NCI-H2196 treated with DMSO at 0.1 percent for 48 hours (cell line): Measurements from ENCODE around the gene REST.
"Not testable (repeated sequence)": the region's sequence is repeated elsewhere in the genome, so short reads cannot be mapped to it uniquely, and the experiment has no call there.

ENCODE experiments used
- DNase-seq: peaks from one replicate; lab custom pipeline; 2025; ENCODE audit not compliant: unreplicated experiment; lab: John Stamatoyannopoulos, UW

The REST gene, protein sequence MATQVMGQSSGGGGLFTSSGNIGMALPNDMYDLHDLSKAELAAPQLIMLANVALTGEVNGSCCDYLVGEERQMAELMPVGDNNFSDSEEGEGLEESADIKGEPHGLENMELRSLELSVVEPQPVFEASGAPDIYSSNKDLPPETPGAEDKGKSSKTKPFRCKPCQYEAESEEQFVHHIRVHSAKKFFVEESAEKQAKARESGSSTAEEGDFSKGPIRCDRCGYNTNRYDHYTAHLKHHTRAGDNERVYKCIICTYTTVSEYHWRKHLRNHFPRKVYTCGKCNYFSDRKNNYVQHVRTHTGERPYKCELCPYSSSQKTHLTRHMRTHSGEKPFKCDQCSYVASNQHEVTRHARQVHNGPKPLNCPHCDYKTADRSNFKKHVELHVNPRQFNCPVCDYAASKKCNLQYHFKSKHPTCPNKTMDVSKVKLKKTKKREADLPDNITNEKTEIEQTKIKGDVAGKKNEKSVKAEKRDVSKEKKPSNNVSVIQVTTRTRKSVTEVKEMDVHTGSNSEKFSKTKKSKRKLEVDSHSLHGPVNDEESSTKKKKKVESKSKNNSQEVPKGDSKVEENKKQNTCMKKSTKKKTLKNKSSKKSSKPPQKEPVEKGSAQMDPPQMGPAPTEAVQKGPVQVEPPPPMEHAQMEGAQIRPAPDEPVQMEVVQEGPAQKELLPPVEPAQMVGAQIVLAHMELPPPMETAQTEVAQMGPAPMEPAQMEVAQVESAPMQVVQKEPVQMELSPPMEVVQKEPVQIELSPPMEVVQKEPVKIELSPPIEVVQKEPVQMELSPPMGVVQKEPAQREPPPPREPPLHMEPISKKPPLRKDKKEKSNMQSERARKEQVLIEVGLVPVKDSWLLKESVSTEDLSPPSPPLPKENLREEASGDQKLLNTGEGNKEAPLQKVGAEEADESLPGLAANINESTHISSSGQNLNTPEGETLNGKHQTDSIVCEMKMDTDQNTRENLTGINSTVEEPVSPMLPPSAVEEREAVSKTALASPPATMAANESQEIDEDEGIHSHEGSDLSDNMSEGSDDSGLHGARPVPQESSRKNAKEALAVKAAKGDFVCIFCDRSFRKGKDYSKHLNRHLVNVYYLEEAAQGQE

DNA sequence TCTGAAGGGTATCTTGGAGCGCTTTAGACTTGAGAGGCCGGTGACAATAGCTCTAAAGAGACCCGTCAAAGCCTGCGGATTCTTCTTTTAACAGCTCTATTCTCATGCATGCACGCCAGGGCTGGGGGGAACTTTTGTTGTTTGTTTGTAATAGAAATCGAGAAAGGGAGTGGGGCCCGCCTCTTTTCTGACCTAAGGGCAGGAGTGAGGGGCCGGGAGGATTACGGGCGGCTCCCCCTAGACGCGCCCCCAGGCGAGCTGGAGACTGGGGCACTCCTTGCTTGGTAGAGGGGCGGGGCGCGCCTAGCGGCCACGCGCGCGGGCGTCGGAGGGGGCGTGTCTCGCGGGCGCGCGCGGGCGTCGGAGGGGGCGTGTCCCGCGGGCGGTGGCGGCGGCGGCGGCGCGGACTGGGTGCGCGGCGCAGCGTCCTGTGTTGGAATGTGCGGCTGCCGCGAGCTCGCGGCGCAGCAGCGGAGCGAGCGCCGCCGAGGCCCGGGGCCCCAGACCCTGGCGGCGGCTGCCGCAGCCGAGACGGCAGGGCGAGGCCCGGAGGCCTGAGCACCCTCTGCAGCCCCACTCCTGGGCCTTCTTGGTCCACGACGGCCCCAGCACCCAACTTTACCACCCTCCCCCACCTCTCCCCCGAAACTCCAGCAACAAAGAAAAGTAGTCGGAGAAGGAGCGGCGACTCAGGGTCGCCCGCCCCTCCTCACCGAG lies at the start of gene REST:
Gene REST (plus strand): TSS at position 412 of the 717 bp plus-strand sequence. CDS start 2,739 bp downstream, outside the sequence.
- peak; percentile 2 for DNase-seq

DNA sequence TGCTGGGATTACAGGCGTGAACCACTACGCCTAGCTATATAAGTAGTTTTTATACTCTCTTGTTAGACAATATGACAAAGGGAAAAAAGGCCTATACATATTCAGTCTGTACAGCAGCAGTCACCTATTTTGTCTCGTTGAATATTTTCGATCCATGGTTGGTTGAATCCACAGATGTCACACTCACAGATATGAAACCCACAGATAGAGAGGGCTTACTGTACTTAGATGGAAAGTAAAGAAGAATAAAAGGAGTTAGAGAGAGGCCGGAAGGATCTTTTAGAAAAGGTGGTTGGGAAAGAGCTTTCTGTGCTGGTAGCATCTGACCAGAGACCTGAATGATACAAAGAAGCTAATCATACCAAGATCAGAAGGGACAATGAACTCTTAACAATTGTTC lies 47.9 kb upstream of the REST start:
- DNase-seq = no peak

DNA sequence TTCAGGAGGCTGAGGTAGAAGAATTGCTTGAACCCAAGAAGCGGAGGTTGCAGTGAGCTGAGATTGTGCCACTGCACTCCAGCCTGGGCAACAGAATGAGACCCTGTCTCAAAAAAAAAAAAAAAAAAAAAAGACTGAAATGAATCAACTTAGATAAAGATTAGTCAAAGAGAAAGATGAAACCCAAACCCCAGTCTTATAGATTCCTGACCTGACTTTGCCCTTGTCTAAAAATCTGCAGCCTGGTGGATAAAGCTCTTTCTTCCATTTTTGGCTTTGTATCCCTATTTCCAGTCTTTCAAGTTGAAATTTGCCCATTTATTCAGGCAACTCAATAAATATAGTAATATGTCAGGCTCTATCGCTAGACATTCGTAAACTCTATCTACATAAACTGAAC lies 46.9 kb upstream of the REST start:
- no peak for DNase-seq

DNA sequence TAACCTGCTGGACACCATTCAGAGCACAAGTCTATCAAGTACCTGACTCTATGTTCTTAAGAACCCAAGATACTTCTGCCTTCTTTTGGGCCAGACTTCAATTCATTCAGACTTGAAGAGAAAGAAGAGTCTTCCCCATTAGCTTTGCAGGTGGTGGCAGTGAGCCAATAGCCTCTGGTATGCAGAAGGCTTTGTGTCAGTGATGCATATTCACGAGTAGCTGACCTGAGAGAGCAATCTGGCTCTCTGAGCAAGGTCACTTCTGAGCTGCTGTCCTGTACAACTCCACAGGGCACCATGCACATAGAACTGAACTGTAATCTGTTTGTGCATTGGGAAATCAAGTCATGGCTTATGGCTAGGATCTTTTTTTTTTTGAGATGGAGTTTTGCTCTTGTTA lies 46.3 kb upstream of the REST start:
- DNase-seq = no peak

DNA sequence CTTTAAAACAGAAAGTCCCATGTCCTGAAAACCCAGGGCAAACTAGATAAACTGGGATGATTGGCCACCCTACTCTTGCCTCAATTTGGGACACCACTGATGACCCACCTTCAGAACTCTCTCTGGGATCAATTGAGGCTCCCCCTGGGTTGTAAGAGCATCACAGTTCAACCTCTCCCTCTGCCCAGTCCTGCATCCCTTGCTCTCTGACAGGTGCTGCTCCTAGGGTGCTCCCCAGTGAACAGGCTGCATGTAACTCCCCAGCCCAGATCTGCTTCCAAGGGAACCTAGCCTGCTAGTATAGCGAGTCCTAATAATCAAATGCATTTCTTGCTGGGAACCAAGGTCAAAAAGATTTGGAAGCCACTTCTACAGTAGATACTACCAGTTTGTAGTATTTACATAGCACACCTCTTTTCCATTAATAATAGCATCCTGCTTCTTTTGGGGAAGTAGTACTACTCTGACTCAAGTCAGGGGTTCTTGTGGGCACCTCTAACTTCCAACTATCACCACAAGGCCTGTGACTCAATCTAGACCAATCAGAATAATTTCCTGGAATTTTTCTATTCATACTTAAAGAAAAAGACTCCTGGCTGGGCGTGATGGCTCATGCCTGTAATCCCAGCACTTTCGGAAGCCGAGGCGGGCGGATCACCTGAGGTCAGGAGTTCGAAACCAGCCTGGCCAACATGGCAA lies 44.1 kb upstream of the REST start:
- no peak for DNase-seq

DNA sequence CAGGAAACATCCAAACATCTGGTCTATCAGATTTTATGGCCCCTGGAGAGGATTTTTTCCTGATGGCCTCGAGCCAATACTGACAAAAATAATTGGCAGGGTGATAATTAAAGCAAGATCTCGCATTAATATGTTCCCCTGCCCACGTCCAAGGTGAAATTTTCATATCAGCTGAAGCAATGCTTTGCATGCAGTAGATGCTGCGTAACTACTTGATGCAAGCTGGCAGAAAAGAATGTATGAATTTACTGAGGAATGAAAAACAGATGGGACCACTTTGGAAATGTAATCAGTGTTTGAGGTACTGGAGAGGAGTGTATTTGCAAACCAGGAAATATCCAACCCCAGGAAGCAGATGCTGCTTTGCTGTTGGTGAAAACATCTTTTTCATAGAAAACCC lies 36.8 kb upstream of the REST start:
- no peak for DNase-seq

DNA sequence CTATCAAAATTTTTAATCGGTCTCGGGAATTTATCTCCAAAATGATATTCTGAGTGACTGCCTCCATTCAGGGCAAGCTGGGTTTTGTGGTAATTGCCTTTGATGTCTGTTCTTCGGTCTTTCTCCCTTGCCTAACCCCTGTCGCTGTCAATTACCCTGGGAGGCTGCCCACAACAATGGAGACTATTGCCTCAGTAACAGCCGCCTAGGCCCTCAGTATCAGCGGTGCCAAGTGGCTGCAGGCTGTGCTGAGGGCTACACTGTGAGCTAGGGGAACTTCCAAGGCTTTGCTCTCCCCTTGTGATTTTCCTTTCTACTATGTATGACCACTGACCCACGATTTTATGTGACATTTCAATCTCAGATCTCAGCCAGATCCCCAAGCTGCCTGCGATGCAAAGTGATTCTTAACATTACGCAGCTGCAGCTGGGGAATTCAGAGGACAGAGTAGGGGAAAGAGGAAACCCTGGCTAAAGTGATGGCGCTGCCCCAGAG lies 36.3 kb upstream of the REST start:
- DNase-seq = no peak

DNA sequence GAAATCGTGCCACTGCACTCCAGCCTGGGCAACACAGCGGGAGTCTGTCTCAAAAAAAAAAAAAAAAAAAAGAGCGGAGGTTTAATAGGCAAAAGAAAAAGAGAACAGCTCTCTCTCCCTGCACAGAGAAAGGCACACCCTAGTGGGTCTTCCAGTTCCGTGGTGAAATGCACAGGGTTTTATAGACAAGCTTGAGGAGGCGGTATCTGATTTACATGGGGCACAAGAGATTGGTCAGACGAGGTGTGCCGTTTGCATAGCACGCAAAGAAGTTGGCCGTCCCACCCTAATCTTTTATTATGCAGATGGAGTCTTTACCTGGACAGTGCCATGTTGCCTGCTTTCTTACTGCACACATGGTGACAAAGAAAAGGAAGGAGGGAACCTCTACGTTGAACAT lies 33.5 kb upstream of the REST start:
- DNase-seq = no peak

DNA sequence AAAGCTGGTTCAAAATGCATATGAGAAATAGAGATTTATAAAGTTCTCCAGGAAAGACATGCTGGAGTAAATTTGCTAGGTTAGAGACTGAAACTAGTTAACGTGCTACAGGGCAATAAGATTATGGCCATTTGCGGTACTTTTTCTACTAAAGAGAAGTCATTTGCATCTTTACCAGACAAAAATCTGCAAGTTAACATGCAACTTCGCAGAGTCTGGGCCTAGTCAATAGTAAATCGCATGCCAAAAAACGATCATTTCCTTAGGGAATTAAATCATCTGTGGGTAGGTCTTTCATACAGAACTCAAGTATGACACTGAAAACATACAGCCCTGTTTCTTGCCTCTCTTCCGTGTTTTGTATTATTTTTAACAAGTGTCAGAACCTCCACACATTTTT lies 32.8 kb upstream of the REST start:
- no peak for DNase-seq

DNA sequence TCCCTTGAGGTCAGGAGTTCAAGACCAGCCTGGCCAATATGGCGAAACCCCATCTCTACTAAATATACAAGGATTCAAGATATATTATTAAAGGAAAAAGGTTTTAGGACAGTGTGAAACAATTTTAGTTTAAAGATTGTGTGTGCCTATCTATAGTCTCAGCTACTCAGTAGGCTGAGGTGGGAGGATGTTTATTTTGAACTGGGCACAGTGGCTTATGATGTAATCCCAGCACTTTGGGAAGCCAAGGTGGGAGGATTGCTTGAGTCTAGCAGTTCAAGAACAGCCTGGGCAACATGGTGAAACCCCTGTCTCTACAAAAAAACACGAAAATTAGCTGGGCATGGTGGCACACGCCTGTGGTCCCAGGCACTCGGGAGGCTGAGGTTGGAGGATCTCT lies 31.4 kb upstream of the REST start:
- no peak for DNase-seq

DNA sequence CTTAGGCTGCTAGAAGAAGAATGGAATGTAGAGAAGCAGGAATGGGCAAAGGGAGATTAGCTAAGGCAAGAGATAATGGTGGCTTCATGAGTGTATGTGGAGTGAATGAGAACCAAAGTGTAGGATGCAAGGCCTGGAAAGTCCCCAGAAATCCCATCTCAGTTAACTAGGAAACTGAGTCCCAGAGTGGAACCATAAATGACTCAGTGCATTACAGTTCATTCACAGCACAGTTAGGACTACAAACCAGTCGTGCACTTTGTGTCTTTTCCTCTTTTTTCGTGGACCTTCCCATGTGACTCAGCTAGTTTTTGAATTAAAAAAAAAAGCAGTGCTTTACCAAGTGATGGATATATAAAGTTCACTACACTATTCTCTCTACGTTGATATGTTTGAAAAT lies 27.7 kb upstream of the REST start:
- no peak for DNase-seq

DNA sequence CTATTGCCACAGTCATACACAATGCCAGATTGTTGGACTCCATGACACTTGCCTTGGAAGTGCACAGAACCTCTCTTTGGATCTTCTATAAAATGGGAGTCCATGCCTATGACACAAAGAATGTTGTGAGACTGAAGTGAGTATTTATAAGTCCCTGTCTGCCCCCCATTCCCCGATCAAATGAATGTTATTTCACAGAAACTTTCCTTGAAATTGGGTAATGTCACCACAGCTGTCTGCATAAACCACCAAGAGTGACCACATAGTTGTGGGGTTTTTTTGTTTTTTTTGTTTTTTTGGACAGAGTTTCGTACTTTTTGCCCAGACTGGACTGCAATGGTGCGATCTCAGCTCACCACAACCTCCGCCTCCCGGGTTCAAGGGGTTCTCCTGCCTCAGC lies 27.1 kb upstream of the REST start:
- DNase-seq = no peak

DNA sequence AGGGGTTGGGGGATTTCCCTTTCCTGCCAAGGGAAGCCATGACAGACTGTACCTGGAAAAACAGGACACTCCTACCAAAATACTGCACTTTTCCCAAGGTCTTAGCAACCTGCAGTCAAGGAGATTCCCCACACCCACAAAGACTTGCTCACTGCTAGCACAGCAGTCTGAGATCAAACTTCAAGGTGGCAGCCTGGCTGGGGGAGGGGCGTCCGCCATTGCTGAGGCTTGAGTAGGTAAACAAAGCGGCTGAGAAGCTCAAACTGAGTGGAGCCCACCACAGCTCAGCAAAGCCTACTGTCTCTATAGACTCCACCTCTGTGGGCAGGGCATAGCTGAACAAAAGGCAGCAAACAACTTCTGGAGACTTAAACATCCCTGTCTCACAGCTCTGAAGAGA lies 23.2 kb upstream of the REST start:
- not testable (repeated sequence) for DNase-seq

DNA sequence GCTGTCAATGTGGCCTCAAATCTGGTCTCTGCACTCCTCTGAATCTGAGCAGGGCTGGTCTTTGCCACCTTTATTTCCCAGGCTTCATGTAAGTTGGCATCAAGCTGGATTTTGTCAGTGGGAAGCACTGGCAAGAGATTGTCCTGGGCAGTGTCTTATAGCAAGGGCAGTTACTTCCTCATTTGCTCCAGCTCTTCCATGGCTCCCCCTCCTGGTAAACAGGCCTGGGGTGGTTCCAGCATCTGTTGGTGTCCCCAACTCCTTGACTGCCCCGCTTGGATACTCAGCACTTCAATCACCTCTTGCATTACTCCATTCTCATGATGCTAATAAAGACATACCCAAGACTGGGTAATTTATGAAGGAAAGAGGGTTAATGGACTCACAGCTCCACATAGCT lies 15.0 kb upstream of the REST start:
- DNase-seq = no peak

DNA sequence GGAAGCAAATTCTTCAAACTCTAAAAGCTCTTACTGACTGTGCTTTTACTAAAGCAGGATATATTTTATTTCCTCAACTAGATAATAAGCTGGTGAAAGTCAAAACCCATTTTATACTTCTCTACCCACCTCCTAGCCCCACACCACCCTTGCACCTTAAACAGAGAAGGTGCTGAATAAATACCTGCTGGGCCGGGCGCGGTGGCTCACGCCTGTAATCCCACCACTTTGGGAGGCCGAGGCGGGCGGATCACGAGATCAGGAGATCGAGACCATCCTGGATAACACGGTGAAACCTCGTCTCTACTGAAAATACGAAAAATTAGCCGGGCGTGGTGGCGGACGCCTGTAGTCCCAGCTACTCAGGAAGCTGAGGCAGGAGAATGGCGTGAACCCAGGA lies 9.9 kb upstream of the REST start:
- not testable (repeated sequence) for DNase-seq

DNA sequence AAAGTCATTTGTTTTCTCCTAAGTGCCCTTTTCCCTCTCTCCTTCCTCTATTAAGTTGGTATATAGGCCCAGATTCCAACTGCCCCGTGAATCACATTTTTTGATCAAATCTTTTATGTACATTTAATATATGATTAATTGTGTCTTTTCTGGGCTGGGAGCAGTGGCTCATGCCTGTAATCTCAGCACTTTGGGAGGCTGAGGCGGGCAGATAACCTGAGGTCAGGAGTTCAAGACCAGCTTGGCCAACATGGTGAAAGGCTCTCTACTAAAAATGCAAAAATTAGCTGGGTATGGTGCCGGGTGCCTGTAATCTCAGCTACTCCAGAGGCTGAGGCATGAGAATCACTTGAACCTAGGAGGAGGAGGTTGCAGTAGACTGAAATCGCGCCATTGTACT lies 7.5 kb upstream of the REST start:
- DNase-seq = not testable (repeated sequence)

DNA sequence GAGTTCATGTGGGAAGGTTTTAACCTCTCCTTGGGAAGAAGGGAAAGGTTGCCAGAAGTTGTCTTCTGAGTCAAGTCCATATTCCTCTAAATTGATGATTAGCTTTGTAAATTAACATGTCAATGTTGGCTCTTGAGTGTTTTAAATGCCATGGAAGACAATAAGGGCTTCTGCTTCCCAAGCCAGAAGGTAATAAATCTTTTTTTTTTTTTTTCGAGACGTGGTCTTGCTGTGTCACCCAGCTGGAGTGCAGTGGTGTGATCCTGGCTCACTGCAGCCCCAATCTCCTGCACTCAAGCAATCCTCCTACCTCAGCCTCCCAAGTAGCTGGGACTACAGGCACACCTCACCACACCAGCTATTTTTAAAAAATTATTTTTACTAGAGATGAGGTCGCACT lies 5.0 kb upstream of the REST start:
- no peak for DNase-seq

DNA sequence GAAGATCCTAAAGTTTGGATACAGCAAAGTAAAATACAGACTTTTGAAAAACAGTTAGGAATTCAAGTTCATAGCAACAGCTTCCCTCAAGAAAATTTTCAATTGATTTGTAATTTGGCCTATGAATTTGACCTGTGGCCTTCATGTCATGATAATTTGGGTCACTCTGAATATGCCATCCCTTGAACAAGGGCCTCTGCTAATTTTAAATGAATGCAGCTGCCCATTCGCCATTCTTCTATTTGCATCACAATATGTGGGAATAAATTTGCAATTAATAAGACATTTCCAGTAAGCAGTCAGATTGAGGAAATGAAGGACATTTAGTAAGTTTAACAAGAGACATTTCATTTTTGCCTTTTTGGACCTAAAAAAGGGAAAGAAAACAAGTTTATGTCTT lies 1.9 kb upstream of the REST start:
- no peak for DNase-seq

DNA sequence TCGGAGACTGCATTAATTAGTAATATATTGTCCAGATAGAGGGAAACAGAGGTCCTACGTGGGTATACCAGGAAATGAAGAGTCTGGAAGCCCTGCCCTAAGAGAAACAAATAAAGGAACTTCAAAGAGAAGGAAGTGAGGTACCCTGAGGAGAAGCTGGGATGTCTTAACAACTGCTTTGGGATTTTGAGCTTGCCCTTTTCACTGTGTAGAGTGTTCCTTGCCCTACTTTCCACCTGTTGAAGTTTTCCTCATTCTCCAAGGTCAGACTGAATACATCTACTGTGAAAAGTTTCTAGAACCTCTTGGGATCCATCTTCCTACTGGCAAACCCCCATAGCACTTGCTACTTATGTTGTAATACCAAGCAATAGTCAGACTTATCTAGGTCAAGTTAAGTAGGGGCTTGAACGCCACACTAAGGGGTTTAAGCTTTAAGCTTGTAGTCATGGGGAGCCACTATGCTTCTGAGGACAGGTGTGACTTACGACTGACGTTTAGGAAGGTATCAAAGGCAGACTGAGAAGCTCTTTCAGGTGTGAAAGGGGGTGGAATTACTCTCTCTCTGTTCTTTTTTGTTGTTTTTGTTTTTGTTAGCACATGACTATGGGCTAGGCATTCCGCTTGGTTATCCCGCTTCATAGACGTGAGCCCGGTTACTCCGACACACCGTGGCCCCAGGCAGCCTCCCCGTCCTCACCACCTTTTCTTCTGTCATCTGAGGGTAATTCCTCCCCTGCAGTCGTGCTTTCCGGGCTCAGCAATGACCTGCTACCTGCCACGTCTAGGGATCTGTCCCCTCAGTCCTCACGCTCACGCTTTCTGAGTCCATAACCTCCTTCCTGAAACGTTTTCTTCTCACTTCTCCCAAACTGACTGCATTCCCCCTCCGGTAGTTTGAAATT lies 959 bp upstream of the REST start:
- DNase-seq = no peak
